Measurements from ENCODE around the gene GAB1. TPM values are rescaled to one million over a fixed set of nuclear protein-coding genes. Genes with fewer than 3 reads are reported as not detected.

GAB1 gene
- total and polyA plus RNA-seq, 2 of the 8 experiments (the other 6 are each of a cell fraction or from before 2014, with no cell fraction given) = 6.8 to 21.3 TPM

- no peak overlapping the region for H3K9ac ChIP-seq (replicated peaks in 1 of 4; ENCODE audit: extremely low read depth in 1 of 4, low read depth in 3 of 4, low read length in 3 of 4)
- H2AFZ ChIP-seq (ENCODE audit: low read length) = no peak overlapping the region
- H2BK120ac ChIP-seq (replicated peaks; ENCODE audit: low read depth, low read length) = no peak overlapping the region
- no peak overlapping the region for H3K4ac ChIP-seq (replicated peaks; ENCODE audit: insufficient read length, low read depth, low read length)
- no peaks in the 10 kb centered on the region for H3K9me3 ChIP-seq (ENCODE audit: insufficient read depth in 2 of 2, low read depth in 1 of 2, low read length in 1 of 2)
- H2BK20ac ChIP-seq (ENCODE audit: low read length) = no peak overlapping the region
- CTCF ChIA-PET (ENCODE audit: partially characterized antibody) = interaction anchor here (0.7 to 2.4 kb wide), 2 partner anchors 81 to 148 kb away, joined by 4 to 6 read pairs; no protein-coding TSS in a partner anchor
- no peak for FAIRE-seq
- no peaks in the 10 kb centered on the region for H3K4me1 ChIP-seq (replicated peaks in 1 of 4; ENCODE audit: control insufficient read depth in 3 of 4, insufficient read depth in 4 of 4, low read length in 3 of 4)
- H3K18ac ChIP-seq (ENCODE audit: extremely low read depth, low read length) = no peak overlapping the region
- no peak overlapping the region for H4K91ac ChIP-seq (replicated peaks; ENCODE audit: insufficient read length, low read length)
- H3K4me3 ChIP-seq (ENCODE audit: extremely low read depth in 1 of 4, insufficient read depth in 2 of 4, low read depth in 3 of 4, low read length in 4 of 4) = no peak overlapping the region
- POLR2A ChIA-PET (ENCODE audit: partially characterized antibody) = interaction anchor here (0.7 kb wide), 1 partner anchor 26 kb away, joined by 3 read pairs; no protein-coding TSS in a partner anchor
- H3K23ac ChIP-seq (ENCODE audit: insufficient read length) = no peak overlapping the region
- no peaks in the 10 kb centered on the region for H3K27me3 ChIP-seq (replicated peaks in 1 of 4; ENCODE audit: control insufficient read depth in 3 of 4, extremely low read depth in 1 of 4, insufficient read depth in 3 of 4, low read length in 3 of 4)
- no peaks in the 10 kb centered on the region for H4K20me1 ChIP-seq (replicated peaks in 1 of 2; ENCODE audit: control insufficient read depth in 1 of 2, insufficient read depth in 2 of 2, low read length in 2 of 2)
- no peak overlapping the region for H4K8ac ChIP-seq (ENCODE audit: extremely low read depth, insufficient read depth, low read length)
- H4K5ac ChIP-seq (ENCODE audit: insufficient read length, low read depth, low read length) = no peak overlapping the region
- no peaks in the 10 kb centered on the region for H3K79me2 ChIP-seq (ENCODE audit: control insufficient read depth in 1 of 2, insufficient read depth in 2 of 2, low read length in 2 of 2)
- H2AK5ac ChIP-seq (ENCODE audit: low read depth, low read length) = no peak overlapping the region
- TF ChIP-seq FOSL1 (IDR thresholded peaks at IDR 0.05; ENCODE audit: insufficient read depth, low read depth, low read length) (no peak), TCF12 (IDR thresholded peaks at IDR 0.05; ENCODE audit: low read depth, low read length) (no peak), SIX5 (IDR thresholded peaks at IDR 0.05; ENCODE audit: low read depth, low read length) (peak; percentile 45)
- no peaks in the 10 kb centered on the region for H3K36me3 ChIP-seq (ENCODE audit: control insufficient read depth in 2 of 4, insufficient read depth in 4 of 4, low read length in 3 of 4)
- no peak overlapping the region for H3K14ac ChIP-seq (ENCODE audit: insufficient read length)
- no peak for DNase-seq (ENCODE audit: low read depth in 1 of 2, low spot score in 2 of 2)
- H3K79me1 ChIP-seq (ENCODE audit: low read depth, low read length) = no peaks in the 10 kb centered on the region
- no peaks in the 10 kb centered on the region for H3K23me2 ChIP-seq (ENCODE audit: low read depth, low read length)
- H3K27ac ChIP-seq (ENCODE audit: low read depth, low read length) = no peak overlapping the region
- no peak overlapping the region for H3K56ac ChIP-seq (replicated peaks; ENCODE audit: insufficient read length, low read depth, low read length)
- H2BK5ac ChIP-seq (ENCODE audit: low read depth, low read length) = no peak overlapping the region
- WGBS, 2 experiments (ENCODE audit: extremely low coverage in 1 of 2, insufficient coverage in 1 of 2, insufficient read length in 1 of 2, insufficient replicate concordance in 2 of 2, low coverage in 1 of 2, low lambda C conversion rate in 2 of 2, missing lambda C conversion rate in 1 of 2) = 79% methylated on average over 2 of the region's 2 CpGs; no CpG with 5 or more reads in 1 of the 2 experiments
- H2BK12ac ChIP-seq (ENCODE audit: low read depth, low read length) = no peak overlapping the region
- no peak overlapping the region for H3K4me2 ChIP-seq (ENCODE audit: insufficient read depth in 1 of 2, low read depth in 2 of 2, low read length in 2 of 2)
- no peak overlapping the region for H2BK15ac ChIP-seq (ENCODE audit: low read length)
Observed at GRCh38 chr4:143477487-143477886, 140.8 kb downstream of the GAB1 start.
